ES-I3 (cell line): ENCODE results near the gene TMEM132D.

Experiments used
- H3K36me3 ChIP-seq: 2 replicates; pipeline ENCODE4 v1.6.1; 2013; ENCODE audit warnings: mild to moderate bottlenecking, low read length, control low read depth, moderate library complexity; ENCODE audit not compliant: insufficient read depth
- H3K4me1 ChIP-seq: 2 replicates; pipeline ENCODE4 v1.6.1; 2013; ENCODE audit warnings: mild to moderate bottlenecking, control low read depth, low read length; ENCODE audit not compliant: insufficient read depth
- H3K9ac ChIP-seq: 2 replicates; pipeline ENCODE4 v1.6.1; 2013; ENCODE audit warnings: low read depth, mild to moderate bottlenecking, low read length, moderate library complexity
- H3K9me3 ChIP-seq: 2 replicates; pipeline ENCODE4 v1.6.1; 2013; ENCODE audit warnings: mild to moderate bottlenecking, low read length, moderate library complexity; ENCODE audit not compliant: control insufficient read depth, insufficient read depth

The TMEM132D gene

DNA sequence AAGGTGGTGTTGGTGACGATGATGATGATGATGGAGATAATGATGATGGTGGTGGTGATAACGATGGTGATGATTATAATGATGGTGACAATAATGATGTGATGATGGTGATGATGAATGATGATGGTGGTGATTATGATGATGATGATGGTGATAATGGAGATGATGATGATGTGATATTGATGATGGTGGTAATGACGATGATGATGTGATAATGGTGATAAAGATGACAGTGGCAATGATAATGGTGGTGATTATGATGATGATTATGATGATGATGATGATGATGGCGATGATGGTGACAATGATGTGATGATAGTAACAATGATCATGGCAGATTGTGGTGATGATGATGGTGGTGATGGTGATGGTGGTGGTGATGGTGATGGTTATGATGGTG, 532.6 kb downstream of the TMEM132D start:
- Histone ChIP-seq H3K9ac (no peak overlapping the region), H3K36me3 (no peaks in the 10 kb centered on the region), H3K4me1 (no peaks in the 10 kb centered on the region; the same call in 1 of the 2 replicates), H3K9me3 (no peaks in the 10 kb centered on the region)

DNA sequence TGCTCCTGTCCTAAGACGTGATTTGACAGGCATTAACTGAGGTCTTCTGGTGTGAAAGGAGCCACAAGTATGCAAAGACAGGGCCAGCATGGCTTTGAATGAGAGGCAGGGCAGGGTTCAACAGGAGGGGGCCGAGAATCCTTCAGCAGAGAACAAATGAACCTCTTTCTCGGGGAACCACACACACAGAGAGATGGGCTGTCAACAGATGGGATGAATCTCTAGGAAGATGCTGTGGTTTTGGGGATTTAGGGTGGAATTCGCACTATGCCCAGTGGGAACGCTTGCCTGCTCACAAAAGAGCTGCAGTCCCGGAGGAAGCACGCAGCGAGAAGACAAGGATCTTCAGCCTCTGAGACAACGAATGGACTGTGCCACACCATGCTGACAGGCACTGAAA, 537.2 kb downstream of the TMEM132D start:
- H3K36me3 ChIP-seq, result no peaks in the 10 kb centered on the region
- no peaks in the 10 kb centered on the region for H3K4me1 ChIP-seq
- no peaks in the 10 kb centered on the region for H3K9me3 ChIP-seq
- no peak overlapping the region for H3K9ac ChIP-seq

GRCh38 chr12:129363041-129363440, 540.8 kb downstream of the TMEM132D start:
- no peaks in the 10 kb centered on the region for H3K9me3 ChIP-seq
- no peaks in the 10 kb centered on the region for H3K4me1 ChIP-seq
- H3K9ac ChIP-seq, result no peak overlapping the region
- no peaks in the 10 kb centered on the region for H3K36me3 ChIP-seq

DNA sequence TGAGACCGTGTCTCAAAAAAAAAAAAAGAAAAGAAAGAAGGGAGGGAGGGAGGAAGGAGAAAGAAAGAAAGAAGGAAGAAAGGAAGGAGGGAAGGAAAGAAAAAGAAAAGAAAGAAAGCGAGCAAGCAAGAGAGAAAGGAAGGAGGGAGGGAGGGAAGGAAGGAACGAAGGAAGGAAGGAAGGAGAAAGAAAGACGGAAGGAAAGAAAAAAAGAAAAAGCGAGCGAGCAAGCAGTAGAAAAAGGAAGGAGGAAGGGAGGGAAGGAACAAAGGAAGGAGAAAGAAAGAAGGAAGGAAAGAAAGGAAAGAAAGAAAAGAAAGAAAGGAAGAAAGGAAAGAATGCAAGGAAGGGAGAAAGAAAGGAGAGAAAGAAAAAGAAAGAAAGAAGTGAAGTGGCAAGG, 546.6 kb downstream of the TMEM132D start:
- H3K4me1 ChIP-seq, result no peaks in the 10 kb centered on the region
- no peaks in the 10 kb centered on the region for H3K9me3 ChIP-seq
- H3K36me3 ChIP-seq, result no peaks in the 10 kb centered on the region
- no peak overlapping the region for H3K9ac ChIP-seq

GRCh38 chr12:129351481-129351880, 552.3 kb downstream of the TMEM132D start:
- H3K9me3 ChIP-seq, result no peaks in the 10 kb centered on the region
- H3K4me1 ChIP-seq, result no peaks in the 10 kb centered on the region
- H3K36me3 ChIP-seq, result no peaks in the 10 kb centered on the region
- H3K9ac ChIP-seq, result no peak overlapping the region

- Histone ChIP-seq H3K9me3 (no peaks in the 10 kb centered on the region), H3K9ac (no peak overlapping the region), H3K36me3 (no peaks in the 10 kb centered on the region), H3K4me1 (peaks cover 11% of the 10 kb centered on the region; the same call in 1 of the 2 replicates)
Observed at GRCh38 chr12:129339336-129339735, 564.5 kb downstream of the TMEM132D start.

- peaks cover 11% of the 10 kb centered on the region; the same call in 1 of the 2 replicates for H3K4me1 ChIP-seq
- H3K9ac ChIP-seq, result no peak overlapping the region
- H3K36me3 ChIP-seq, result no peaks in the 10 kb centered on the region
- H3K9me3 ChIP-seq, result no peaks in the 10 kb centered on the region
Observed at GRCh38 chr12:129337413-129337812, 566.4 kb downstream of the TMEM132D start.

DNA sequence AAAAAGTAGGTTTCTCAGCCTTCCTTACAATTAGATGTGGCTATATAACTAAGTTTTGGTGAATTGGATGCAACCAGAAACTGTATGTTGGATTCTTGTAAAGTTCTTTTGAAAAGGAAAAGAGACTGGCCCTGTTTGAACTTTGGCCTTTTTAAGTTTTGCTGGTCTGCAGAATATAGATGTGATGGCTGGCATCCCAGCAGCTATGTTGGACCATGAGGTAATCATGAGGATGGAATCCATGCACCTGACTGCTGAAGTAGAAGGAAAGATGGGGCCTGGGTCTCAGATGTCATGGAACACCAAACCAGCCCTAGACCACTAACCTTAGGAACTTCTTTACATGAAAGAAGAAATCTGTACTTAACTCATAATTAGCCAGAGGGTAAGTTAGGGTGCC, 568.1 kb downstream of the TMEM132D start:
- Histone ChIP-seq H3K9me3 (no peaks in the 10 kb centered on the region), H3K9ac (no peak overlapping the region), H3K36me3 (no peaks in the 10 kb centered on the region), H3K4me1 (peaks cover 11% of the 10 kb centered on the region; the same call in 1 of the 2 replicates)

DNA sequence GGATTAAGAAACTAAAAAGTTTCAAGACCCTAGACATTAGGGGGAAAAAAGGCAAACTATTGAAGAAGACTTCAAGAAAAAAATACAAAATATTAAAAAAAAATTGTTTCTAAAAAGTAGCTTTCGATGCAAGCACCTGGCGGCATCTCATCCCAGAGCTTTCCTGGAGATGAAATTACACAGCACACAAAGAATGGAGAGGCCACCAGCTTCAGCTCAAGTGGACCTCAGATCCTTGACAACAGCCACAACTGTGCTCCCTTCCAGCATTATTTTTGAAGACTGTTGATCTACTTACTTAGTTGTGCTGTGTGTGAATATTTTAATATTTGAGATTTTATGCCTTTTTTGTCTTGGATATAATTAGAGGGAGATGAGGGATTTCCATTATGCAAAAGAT, 571.5 kb downstream of the TMEM132D start:
- H3K4me1 ChIP-seq, result no peaks in the 10 kb centered on the region
- no peaks in the 10 kb centered on the region for H3K9me3 ChIP-seq
- no peaks in the 10 kb centered on the region for H3K36me3 ChIP-seq
- H3K9ac ChIP-seq, result no peak overlapping the region

GRCh38 chr12:129331356-129332085, 572.3 kb downstream of the TMEM132D start:
- Histone ChIP-seq H3K4me1 (no peaks in the 10 kb centered on the region), H3K9me3 (no peaks in the 10 kb centered on the region), H3K9ac (no peak overlapping the region), H3K36me3 (no peaks in the 10 kb centered on the region)

GRCh38 chr12:129328235-129328634, 575.6 kb downstream of the TMEM132D start:
- Histone ChIP-seq H3K9me3 (no peaks in the 10 kb centered on the region), H3K36me3 (no peaks in the 10 kb centered on the region), H3K9ac (no peak overlapping the region), H3K4me1 (no peaks in the 10 kb centered on the region)

- no peak overlapping the region for H3K9ac ChIP-seq
- no peaks in the 10 kb centered on the region for H3K9me3 ChIP-seq
- no peaks in the 10 kb centered on the region for H3K36me3 ChIP-seq
- no peaks in the 10 kb centered on the region for H3K4me1 ChIP-seq
Observed at GRCh38 chr12:129325566-129325965, 578.3 kb downstream of the TMEM132D start.

DNA sequence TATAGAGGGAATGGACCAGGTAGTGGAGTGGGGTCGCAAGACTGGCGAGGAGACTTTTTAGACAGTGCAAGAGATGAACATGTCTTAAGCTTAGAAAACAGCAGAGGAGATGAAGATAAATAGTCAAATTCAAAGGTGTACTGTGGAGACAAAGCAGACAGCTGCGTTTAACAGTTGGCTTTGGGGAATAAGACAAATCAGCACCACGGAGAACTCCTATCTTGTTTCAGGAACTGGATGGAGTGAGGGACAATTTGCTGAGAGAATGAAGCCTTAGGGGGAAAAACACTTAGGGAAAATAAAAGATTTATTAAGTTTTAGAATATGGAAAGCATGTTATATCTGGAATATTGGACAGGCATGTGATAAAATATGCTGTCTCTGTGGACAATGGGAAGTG, 591.8 kb downstream of the TMEM132D start:
- H3K36me3 ChIP-seq, result no peaks in the 10 kb centered on the region
- no peaks in the 10 kb centered on the region for H3K9me3 ChIP-seq
- H3K9ac ChIP-seq, result no peak overlapping the region
- H3K4me1 ChIP-seq, result no peaks in the 10 kb centered on the region

DNA sequence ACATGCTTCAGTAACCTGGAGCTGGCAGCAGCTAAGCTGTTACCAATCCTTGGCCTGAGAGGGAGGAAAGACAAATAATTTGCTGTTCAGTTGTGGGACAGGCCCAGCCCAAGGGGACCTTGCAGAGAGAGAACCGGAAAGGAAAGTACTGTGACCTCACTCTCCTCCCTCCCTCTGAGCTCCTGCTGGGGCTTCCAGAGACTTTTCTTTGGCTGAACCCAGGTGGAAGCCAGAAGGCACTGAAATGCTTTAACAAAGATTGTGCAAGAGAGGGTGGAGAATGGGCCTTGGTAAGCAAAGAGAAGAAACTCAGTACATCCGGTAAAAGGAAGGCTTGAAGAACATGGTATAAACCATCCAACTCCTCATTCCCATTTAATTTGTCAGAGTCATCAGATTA, 593.5 kb downstream of the TMEM132D start:
- no peaks in the 10 kb centered on the region for H3K36me3 ChIP-seq
- H3K9me3 ChIP-seq, result no peaks in the 10 kb centered on the region
- no peaks in the 10 kb centered on the region for H3K4me1 ChIP-seq
- H3K9ac ChIP-seq, result no peak overlapping the region

GRCh38 chr12:129305851-129306250, 598.0 kb downstream of the TMEM132D start:
- Histone ChIP-seq H3K9ac (no peak overlapping the region), H3K9me3 (no peaks in the 10 kb centered on the region), H3K4me1 (0 out of 2 replicates have a peak, but pooled peaks cover 3% of the 10 kb centered on the region), H3K36me3 (no peaks in the 10 kb centered on the region)
